ENCODE data around the gene DPPA5. TPM values are rescaled to one million over a fixed set of nuclear protein-coding genes. Genes with fewer than 3 reads are reported as not detected.
"Not testable (repeated sequence)": the region's sequence is repeated elsewhere in the genome, so short reads cannot be mapped to it uniquely, and the experiment has no call there.

Gene DPPA5
- total RNA-seq, 1 experiment from 2014 or later: not detected

DNA sequence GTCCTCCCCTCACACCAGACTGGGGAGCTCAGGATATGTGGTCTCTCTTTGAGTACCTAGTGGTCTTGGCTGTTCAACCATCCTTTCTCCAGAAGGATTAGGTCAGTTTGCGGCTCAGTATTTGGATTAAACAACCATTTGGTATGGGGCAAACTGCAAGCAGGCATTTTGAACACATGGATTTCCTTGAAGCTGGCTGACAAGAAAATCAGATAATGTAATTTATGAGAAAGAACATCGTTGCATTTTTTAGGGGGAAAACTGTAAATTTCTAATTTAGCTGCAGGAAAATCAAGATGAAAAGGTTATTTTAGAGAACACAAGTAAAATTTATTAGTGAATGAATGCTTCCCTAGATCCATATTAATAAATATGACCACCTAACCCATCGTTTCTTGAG lies 25.3 kb downstream of the DPPA5 start:
- Histone ChIP-seq H3K4me3 (no peak overlapping the region), H3K9me3 (no peaks in the 10 kb centered on the region), H3K36me3 (no peaks in the 10 kb centered on the region), H3K27me3 (no peaks in the 10 kb centered on the region)
- no peak for DNase-seq

DNA sequence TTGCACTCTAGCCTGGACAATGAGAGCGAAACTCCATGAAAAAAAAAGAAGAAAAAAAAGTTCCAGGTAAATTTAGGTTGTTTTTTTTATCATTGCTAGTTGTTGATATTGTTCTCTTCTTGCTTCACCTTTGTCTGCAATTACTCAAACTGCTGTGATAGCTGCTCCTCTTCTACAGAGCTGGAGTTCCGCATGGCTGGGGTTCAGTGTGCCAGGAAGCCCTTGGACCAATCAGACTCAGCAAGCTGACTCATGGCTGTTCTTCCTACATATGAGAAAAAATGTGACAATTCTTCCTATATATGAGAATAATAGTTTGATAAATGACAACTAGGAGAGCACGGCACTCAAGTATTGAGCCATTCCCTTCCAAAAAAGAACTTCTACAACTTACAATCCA lies 28.4 kb downstream of the DPPA5 start:
- Histone ChIP-seq H3K36me3 (no peaks in the 10 kb centered on the region), H3K9me3 (no peaks in the 10 kb centered on the region), H3K27me3 (no peaks in the 10 kb centered on the region), H3K4me3 (no peak overlapping the region)
- DNase-seq: no peak

DNA sequence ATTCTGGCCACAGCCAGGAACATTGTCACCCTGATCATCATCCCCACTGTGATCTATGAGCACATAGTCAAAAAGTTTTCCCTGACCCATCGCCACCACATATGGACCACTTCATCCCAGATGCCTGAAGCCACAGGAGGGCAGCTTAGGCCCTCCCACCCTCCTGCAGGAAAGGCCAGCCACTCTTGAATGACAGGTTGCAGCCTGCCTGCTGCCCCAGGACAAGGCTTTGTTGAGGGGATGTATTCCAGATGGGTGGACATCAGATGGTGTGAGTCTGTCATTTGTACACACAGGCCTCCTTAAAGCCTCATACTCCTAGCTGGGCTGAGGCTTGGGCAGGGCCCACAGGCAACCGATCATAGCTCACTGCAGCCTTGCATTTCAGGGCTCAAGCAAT lies 30.8 kb downstream of the DPPA5 start:
- Histone ChIP-seq H3K27me3 (no peaks in the 10 kb centered on the region), H3K9me3 (peaks cover 8% of the 10 kb centered on the region), H3K36me3 (no peaks in the 10 kb centered on the region), H3K4me3 (no peak overlapping the region)
- DNase-seq: no peak

DNA sequence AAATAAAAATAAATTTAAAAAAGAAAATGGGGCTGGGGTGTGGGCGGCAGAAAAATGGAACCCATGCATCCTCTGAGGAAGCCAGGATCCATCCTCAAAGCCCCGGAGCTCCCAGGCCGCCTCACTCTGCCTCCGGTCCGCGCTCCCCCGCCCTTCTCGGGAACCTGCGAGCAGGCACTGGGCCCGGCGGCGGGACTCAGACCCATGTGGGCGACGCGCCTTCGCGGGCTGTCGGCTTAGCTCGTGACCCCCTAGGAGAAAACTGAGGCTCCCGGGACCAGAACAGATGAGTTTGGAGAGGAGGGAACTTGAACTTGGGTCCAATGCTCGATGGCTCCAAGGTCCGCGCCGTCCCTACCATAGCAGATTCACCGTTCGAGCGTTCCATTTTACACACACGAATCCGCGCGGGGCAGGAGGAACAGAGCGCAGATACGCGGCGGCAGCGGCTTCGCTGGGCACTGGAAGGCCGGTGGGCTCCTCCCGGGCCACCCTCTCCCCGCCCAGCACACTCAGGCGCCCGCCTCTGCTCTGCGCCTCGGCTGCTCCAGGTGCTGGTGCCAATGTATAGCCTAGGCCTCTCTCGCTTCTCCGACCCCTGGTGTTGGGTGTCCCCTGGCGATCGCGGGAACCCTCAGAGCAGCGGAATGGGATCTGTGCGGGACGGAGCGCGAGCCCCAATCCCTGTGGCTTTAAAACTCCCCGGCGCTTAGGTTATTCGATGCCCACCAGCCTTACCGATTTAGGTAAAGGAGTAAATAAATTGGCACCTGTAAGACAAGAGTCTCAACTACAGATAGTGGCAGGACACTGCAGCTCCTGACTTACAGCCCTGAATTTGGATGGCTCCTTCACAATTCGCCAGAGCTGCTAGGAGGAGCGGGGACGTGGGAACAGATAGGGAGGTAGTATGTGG lies 39.2 kb downstream of the DPPA5 start:
- Histone ChIP-seq H3K4me3 (no peak overlapping the region), H3K27me3 (no peaks in the 10 kb centered on the region), H3K9me3 (peaks cover 23% of the 10 kb centered on the region), H3K36me3 (no peaks in the 10 kb centered on the region)
- no peak for DNase-seq

DNA sequence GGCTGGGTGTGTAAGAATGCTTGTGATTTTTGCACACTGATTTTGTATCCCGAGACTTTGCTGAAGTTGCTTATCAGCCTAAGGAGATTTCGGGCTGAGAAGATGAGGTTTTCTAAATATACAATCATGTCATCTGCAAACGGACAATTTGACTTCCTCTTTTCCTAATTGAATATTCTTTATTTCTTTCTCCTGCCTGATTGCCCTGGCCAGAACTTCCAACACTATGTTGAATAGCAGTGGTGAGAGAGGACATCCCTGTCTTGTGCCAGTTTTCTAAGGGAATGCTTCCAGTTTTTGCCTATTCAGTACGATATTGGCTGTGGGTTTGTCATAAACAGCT lies 43.6 kb downstream of the DPPA5 start:
- not testable (repeated sequence) for DNase-seq, H3K27me3 ChIP-seq, H3K36me3 ChIP-seq, H3K9me3 ChIP-seq
- H3K4me3 ChIP-seq: peak overlapping the region; percentile 79

DNA sequence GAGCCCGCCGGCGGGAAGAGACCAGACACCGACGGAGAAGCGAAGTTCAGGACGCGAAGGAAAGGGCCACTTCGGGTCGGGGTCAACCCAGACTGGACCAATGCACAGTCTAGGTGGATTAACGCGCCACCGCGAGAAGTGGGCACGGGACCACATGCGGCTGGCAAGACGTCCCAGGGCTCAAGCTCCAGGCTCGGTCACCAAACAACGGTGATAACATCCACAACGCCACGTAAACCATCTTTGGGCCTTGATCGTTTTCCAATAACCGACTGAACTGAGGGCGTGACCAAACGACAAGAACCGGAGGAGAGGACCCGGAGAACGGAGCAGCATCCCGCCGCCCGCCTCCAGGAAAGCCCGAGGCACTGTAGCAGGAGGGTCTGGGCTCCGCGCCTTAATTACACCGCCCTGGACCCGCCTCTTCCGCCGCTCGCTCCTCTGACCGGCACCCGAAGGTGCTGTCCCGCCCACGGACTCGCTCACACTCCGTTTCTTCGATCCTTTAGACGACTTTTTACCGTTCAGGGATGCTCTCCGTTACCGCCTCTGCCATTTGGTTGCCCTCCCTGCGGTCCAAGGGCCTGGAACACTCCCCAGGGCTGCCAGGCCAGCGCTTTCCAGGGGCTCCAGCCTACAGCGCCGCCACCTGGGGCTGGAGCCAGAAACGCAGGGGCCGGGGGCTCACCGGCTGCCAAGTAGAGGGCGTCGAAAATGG lies 44.1 kb downstream of the DPPA5 start:
- H3K4me3 ChIP-seq: peak overlapping the region; percentile 79
- peaks cover 4% of the 10 kb centered on the region; the same call in 1 of the 2 replicates for H3K9me3 ChIP-seq
- H3K36me3 ChIP-seq: peaks cover 9% of the 10 kb centered on the region
- H3K27me3 ChIP-seq: no peaks in the 10 kb centered on the region
- peak; percentile 81 for DNase-seq

DNA sequence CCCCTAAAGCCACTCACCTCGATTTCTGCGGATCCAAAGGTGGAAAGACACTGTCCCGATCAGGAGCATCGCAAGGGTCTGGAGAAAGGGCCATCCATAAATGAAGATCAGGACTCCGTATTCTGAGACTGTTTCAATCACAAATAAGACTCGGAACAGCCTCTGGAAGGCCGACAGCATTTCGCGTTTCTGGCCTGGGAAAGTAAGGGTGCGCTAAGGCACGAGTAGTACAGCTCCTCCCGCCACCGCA lies 44.6 kb downstream of the DPPA5 start:
- Histone ChIP-seq H3K36me3 (peaks cover 10% of the 10 kb centered on the region), H3K9me3 (peaks cover 4% of the 10 kb centered on the region; the same call in 1 of the 2 replicates), H3K27me3 (no peaks in the 10 kb centered on the region), H3K4me3 (peak overlapping the region; percentile 79)
- DNase-seq: no peak

DNA sequence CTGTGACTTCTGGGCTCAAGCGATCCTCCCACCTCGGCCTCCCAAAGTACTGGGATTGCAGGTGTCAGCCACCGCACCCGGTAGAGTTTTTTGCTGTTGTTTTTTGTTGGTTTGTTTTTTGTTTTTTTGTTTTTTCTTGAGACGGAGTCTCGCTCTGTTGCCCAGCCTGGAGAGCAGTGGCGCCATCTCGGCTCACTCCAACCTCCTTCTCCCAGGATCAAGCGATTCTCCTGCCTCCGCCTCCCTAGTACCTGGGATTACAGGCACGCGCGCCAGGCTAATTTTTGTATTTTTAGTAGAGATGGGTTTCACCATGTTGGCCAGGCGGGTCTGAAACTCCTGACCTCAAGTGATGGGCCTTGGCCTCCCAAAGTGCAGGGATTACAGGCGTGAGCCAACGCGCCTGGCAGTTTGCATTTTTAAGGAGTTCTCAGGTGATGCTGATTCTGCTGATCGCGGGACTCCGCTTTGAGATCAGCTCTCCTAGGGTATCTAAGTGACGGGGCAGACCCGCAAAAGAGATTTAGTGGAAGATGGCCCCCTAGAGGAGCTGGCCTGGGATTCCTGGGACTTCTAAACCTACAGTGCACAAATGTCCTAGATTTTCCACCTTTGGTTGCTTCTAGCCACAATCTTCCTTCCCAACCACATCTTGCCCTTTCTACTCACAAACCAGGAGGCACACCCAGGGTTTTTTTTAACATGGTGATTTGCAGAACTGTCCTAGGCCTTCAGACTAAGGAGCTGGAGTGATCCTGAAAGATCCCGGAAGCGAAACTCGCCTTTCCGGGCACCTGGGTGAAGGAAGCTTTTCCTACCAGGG lies 45.2 kb downstream of the DPPA5 start:
- peak overlapping the region; percentile 79 for H3K4me3 ChIP-seq
- peaks cover 4% of the 10 kb centered on the region; the same call in 1 of the 2 replicates for H3K9me3 ChIP-seq
- peak; percentile 34 for DNase-seq
- peaks cover 13% of the 10 kb centered on the region for H3K36me3 ChIP-seq
- H3K27me3 ChIP-seq: no peaks in the 10 kb centered on the region

DNA sequence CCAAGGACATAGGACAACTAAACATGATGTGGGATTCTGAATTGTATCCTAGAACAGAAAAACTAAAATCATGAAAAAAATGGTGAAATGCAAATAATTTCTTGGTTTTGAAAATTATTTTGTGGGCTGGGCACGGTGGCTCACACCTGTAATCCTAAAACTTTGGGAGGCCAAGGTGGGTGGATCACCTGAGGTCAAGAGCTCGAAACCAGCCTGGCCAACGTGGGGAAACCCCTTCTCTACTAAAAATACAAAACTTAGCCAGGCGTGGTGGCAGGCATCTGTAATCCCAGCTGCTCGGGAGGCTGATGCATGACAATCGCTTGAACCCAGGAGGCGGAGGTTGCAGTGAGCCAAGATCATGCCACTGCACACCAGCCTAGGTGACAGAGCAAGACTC lies 50.3 kb downstream of the DPPA5 start:
- DNase-seq, H3K27me3 ChIP-seq, H3K9me3 ChIP-seq, H3K4me3 ChIP-seq: not testable (repeated sequence)
- H3K36me3 ChIP-seq: peaks cover 50% of the 10 kb centered on the region

Other genes starting within 250 kb of the DPPA5 start
- not detected in 2 replicates for gene KHDC1L, start 128.8 kb downstream of the DPPA5 start, total RNA-seq (2014; rRNA removed; shearing (Covaris generic); ENCODE audit: low replicate concordance)
- gene KHDC1, start 91.1 kb downstream of the DPPA5 start, total RNA-seq (2014; rRNA removed; shearing (Covaris generic); ENCODE audit: low replicate concordance): 2.3 and 3.5 TPM in 2 replicates
- gene KHDC3L, start 8.4 kb upstream of the DPPA5 start, total RNA-seq (2014; rRNA removed; shearing (Covaris generic); ENCODE audit: low replicate concordance): not detected in 2 replicates
- gene OOEP, start 15.6 kb upstream of the DPPA5 start, total RNA-seq (2014; rRNA removed; shearing (Covaris generic); ENCODE audit: low replicate concordance): not detected in 2 replicates
- not detected in 2 replicates for gene DDX43, start 40.6 kb upstream of the DPPA5 start, total RNA-seq (2014; rRNA removed; shearing (Covaris generic); ENCODE audit: low replicate concordance)
- gene CGAS, start 98.0 kb upstream of the DPPA5 start, total RNA-seq (2014; rRNA removed; shearing (Covaris generic); ENCODE audit: low replicate concordance): 14.0 and 18.8 TPM in 2 replicates
- gene MTO1, start 107.5 kb upstream of the DPPA5 start, total RNA-seq (2014; rRNA removed; shearing (Covaris generic); ENCODE audit: low replicate concordance): 20.1 and 21.1 TPM in 2 replicates
- gene EEF1A1, start 166.8 kb upstream of the DPPA5 start, total RNA-seq (2014; rRNA removed; shearing (Covaris generic); ENCODE audit: low replicate concordance): 14,402 and 16,931 TPM in 2 replicates

All from MG63 (cell line).